KMS-11 (cell line): ENCODE data around the gene ARL6IP6.

ENCODE experiments used
- H2AFZ ChIP-seq: fragments of 200-600 bp; sonication (generic); 2 replicates; pipeline ENCODE4 v1.6.1; 2016; ENCODE audit warnings: antibody characterized with exemption, mixed run types, low read depth
- H3K27ac ChIP-seq: fragments of 200-600 bp; sonication (generic); 2 replicates; pipeline ENCODE4 v1.6.1; 2016; ENCODE audit warnings: mild to moderate bottlenecking, mixed run types
- H3K27me3 ChIP-seq: fragments of 200-600 bp; sonication (generic); 2 replicates; pipeline ENCODE4 v1.6.1; 2017; ENCODE audit warnings: mild to moderate bottlenecking, low read depth, mixed run types, moderate library complexity; ENCODE audit not compliant: insufficient read depth
- H3K36me3 ChIP-seq: fragments of 200-600 bp; sonication (generic); 2 replicates; pipeline ENCODE4 v1.6.1; 2017; ENCODE audit warnings: mild to moderate bottlenecking, mixed run types; ENCODE audit not compliant: insufficient read depth
- H3K4me1 ChIP-seq: fragments of 200-600 bp; sonication (generic); 2 replicates; pipeline ENCODE4 v1.6.1; 2016; ENCODE audit warnings: mild to moderate bottlenecking, low read depth, mixed run types; ENCODE audit not compliant: poor library complexity, severe bottlenecking
- H3K4me2 ChIP-seq: fragments of 200-600 bp; sonication (generic); 2 replicates; pipeline ENCODE4 v1.7.0; 2016; ENCODE audit warnings: mild to moderate bottlenecking, mixed run types
- H3K4me3 ChIP-seq: fragments of 200-600 bp; sonication (generic); IDR thresholded peaks from 2 replicates; pipeline ENCODE4 v1.6.1; 2017; ENCODE audit warnings: low read depth, low read length, mixed read lengths; ENCODE audit not compliant: insufficient read depth
- H3K79me2 ChIP-seq: fragments of 200-600 bp; sonication (generic); 2 replicates; pipeline ENCODE4 v1.6.1; 2016; ENCODE audit warnings: low read depth, mixed run types; ENCODE audit not compliant: insufficient read depth
- H3K9ac ChIP-seq: fragments of 200-600 bp; sonication (generic); 2 replicates; pipeline ENCODE4 v1.6.1; 2016; ENCODE audit warnings: mild to moderate bottlenecking, mixed run types
- H4K20me1 ChIP-seq: fragments of 200-600 bp; sonication (generic); 2 replicates; pipeline ENCODE4 v1.6.1; 2016; ENCODE audit warnings: mild to moderate bottlenecking, mixed run types; ENCODE audit not compliant: insufficient read depth
- CTCF ChIP-seq: fragments of 200-600 bp; sonication (generic); conservative IDR thresholded peaks from 2 replicates; pipeline ENCODE4 v1.6.1; 2017; ENCODE audit warnings: low read depth, mild to moderate bottlenecking, antibody characterized with exemption, low read length, moderate library complexity, mixed read lengths

The ARL6IP6 gene

DNA sequence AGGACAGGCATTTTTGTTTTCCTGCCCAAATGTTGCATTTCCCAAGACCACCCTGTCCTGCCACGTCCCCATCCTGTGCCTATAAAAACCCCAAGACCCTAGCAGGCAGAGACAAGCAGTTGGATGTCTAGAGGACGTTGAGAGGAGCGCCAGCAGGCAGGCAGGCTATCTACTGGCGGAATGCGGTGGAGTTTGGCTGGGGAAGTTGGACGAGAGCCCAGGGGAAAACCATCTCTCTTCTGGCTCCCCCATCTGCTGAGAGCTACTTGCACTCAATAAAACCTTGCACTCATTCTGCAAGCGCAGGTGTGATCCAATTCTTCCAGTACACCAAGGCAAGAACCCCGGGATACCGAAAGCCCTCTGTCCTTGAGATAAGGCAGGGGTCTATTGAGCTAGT lies 72.5 kb downstream of the ARL6IP6 start:
- Histone ChIP-seq H3K36me3 (no peaks in the 10 kb centered on the region), H4K20me1 (no peaks in the 10 kb centered on the region), H3K79me2 (no peaks in the 10 kb centered on the region), H3K27me3 (no peaks in the 10 kb centered on the region), H2AFZ (no peak overlapping the region), H3K4me1 (no peaks in the 10 kb centered on the region), H3K4me2 (no peak overlapping the region), H3K4me3 (no peak overlapping the region), H3K9ac (no peak overlapping the region), H3K27ac (no peak overlapping the region)
- no peak for TF ChIP-seq CTCF

DNA sequence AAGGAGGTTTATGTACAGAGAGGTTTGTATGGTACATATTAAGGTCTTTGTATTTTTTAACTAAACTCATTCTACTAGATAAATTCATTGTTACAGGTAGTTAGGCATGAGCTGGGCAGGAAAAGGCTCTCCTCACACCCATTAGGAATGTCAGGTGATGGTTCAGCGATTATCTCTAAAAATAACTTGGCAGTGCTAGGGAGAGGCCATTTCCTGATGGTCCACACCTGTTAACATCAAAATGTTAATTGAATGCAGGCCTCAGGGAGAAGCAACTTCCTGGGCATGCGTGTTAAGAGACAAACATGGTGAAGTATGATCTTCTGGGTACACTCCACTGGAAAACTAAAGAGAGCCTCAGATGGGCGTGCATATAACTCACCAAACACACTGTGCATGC lies 73.6 kb downstream of the ARL6IP6 start:
- no peak overlapping the region for H3K4me3 ChIP-seq
- H4K20me1 ChIP-seq, result no peaks in the 10 kb centered on the region
- no peak overlapping the region for H3K9ac ChIP-seq
- TF ChIP-seq CTCF, result no peak
- no peak overlapping the region for H3K4me2 ChIP-seq
- no peaks in the 10 kb centered on the region for H3K79me2 ChIP-seq
- H3K27me3 ChIP-seq, result no peaks in the 10 kb centered on the region
- H3K4me1 ChIP-seq, result no peaks in the 10 kb centered on the region
- H2AFZ ChIP-seq, result no peak overlapping the region
- H3K36me3 ChIP-seq, result no peaks in the 10 kb centered on the region
- no peak overlapping the region for H3K27ac ChIP-seq

GRCh38 chr2:152792974-152793373 lies 74.6 kb downstream of the ARL6IP6 start:
- TF ChIP-seq CTCF, result no peak
- no peak overlapping the region for H3K4me3 ChIP-seq
- H3K4me1 ChIP-seq, result no peaks in the 10 kb centered on the region
- H3K27me3 ChIP-seq, result no peaks in the 10 kb centered on the region
- no peaks in the 10 kb centered on the region for H4K20me1 ChIP-seq
- H3K9ac ChIP-seq, result no peak overlapping the region
- H3K4me2 ChIP-seq, result no peak overlapping the region
- no peaks in the 10 kb centered on the region for H3K79me2 ChIP-seq
- H3K27ac ChIP-seq, result no peak overlapping the region
- H3K36me3 ChIP-seq, result no peaks in the 10 kb centered on the region
- no peak overlapping the region for H2AFZ ChIP-seq

DNA sequence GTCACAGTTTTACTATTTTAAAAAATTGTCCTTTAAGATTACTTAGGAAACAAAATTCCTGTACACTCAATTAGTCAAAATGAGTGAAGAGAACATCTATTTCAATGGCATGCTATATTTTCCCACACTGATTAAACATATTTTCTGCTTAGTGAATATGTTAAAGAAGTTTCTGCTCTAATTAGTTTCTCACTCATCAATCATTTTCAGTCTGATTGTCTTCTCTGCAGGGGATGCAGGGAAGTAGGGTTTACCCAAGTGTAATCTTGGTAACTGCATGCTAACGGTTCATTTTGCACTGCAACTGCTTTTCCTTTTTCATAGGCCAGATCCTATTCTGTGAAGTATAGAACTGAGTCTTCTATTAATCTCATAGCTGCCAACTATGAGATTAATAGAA lies 78.5 kb downstream of the ARL6IP6 start:
- Histone ChIP-seq H3K4me3 (no peak overlapping the region), H3K27me3 (no peaks in the 10 kb centered on the region), H2AFZ (no peak overlapping the region), H3K4me1 (no peaks in the 10 kb centered on the region), H3K9ac (no peak overlapping the region), H3K36me3 (no peaks in the 10 kb centered on the region), H3K27ac (no peak overlapping the region), H3K79me2 (no peaks in the 10 kb centered on the region), H4K20me1 (no peaks in the 10 kb centered on the region), H3K4me2 (no peak overlapping the region)
- no peak for TF ChIP-seq CTCF
